ENCODE results near the gene PDX1.

PDX1 gene

DNA sequence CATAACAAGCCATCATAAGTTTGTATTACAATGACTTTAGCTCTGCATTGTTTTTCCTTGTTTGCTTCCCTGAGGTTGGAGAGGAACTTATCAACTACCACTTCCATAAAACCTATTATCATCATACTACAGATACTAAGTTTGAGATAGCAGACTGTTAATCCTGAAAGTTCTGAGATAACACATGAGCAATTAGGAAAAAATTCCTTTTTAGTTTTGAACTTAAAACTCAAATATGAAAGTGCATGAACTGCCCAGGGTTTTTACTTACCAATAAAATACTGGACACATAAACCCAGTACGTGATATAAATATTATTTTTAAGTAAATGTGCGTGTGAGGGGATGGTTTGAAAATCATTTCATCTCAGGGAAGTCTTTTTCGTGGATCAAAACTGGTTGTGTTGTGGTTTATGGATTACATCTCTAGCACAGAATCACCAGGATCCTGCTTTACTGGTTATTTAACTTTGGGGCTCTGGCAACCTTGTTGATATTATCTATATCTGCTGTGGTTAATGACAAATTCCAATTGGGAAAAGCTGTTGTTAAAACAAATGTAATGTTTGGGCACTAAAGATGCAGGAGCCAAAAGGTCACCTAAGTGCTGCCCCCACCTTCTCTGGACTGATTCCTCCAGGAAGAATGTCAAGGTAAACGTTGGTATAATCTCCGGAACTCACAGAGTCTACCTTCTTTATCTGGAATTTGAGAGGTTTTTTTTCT is 36.9 kb downstream of the PDX1 start:
- Histone ChIP-seq H4K20me1 (ENCODE audit: insufficient read depth, low read length) (no peaks in the 10 kb centered on the region), H3K4me1 (ENCODE audit: insufficient read depth, low read length) (peaks cover 12% of the 10 kb centered on the region), H3K4me2 (ENCODE audit: insufficient read depth, low read length) (no peak overlapping the region), H3K36me3 (ENCODE audit: insufficient read depth, low read length) (no peaks in the 10 kb centered on the region), H3K27ac (ENCODE audit: low read length) (no peak overlapping the region), H3K9ac (ENCODE audit: low read depth, low read length) (no peak overlapping the region), H3K27me3 (ENCODE audit: insufficient read depth, low read length, poor library complexity) (peaks cover 21% of the 10 kb centered on the region), H2AFZ (ENCODE audit: low read depth, low read length) (no peak overlapping the region), H3K9me3 (ENCODE audit: insufficient read depth, low read length, severe bottlenecking) (no peaks in the 10 kb centered on the region), H3K79me2 (ENCODE audit: insufficient read depth, low read length) (no peaks in the 10 kb centered on the region), H3K4me3 (ENCODE audit: low read depth in 1 of 2, low read length in 2 of 2) (no peak overlapping the region)
- ATAC-seq (ENCODE audit: insufficient read depth, low read depth) (no peak), DNase-seq (no peak)
- TF ChIP-seq EZH2 (IDR thresholded peaks at IDR 0.05; ENCODE audit: borderline replicate concordance, low read depth, low read length, severe bottlenecking) (no peak), CTCF (IDR thresholded peaks at IDR 0.05; ENCODE audit: borderline replicate concordance, extremely low read depth, low read length, poor library complexity, severe bottlenecking) (no peak)

DNA sequence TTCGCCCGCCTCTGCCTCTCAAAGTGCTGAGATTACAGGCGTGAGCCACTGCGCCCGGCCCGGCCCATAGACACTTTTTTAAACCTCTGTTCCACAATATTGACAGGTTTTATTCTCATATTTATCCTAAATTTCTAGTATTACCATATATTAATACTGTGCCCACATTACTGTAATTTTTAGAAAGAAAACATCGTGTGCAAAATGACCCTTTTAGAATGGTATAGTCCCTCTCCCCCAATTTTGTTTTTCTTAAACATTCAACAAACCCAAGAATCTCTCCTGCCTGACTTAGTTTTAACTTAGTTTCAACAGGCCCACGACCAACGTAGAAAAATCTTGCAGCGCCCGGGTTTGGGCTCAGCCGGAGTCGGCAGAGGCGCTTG is 40.2 kb downstream of the PDX1 start:
- Histone ChIP-seq H3K79me2 (ENCODE audit: insufficient read depth, low read length) (no peaks in the 10 kb centered on the region), H3K27me3 (ENCODE audit: insufficient read depth, low read length, poor library complexity) (peaks cover 13% of the 10 kb centered on the region), H3K4me1 (ENCODE audit: insufficient read depth, low read length) (no peaks in the 10 kb centered on the region), H2AFZ (ENCODE audit: low read depth, low read length) (no peak overlapping the region), H4K20me1 (ENCODE audit: insufficient read depth, low read length) (no peaks in the 10 kb centered on the region), H3K4me2 (ENCODE audit: insufficient read depth, low read length) (no peak overlapping the region), H3K36me3 (ENCODE audit: insufficient read depth, low read length) (no peaks in the 10 kb centered on the region), H3K27ac (ENCODE audit: low read length) (no peak overlapping the region), H3K9ac (ENCODE audit: low read depth, low read length) (no peak overlapping the region), H3K4me3 (ENCODE audit: low read depth in 1 of 2, low read length in 2 of 2) (no peak overlapping the region), H3K9me3 (ENCODE audit: insufficient read depth, low read length, severe bottlenecking) (no peaks in the 10 kb centered on the region)
- ATAC-seq (ENCODE audit: insufficient read depth, low read depth) (no peak), DNase-seq (no peak)
- TF ChIP-seq EZH2 (IDR thresholded peaks at IDR 0.05; ENCODE audit: borderline replicate concordance, low read depth, low read length, severe bottlenecking) (no peak), CTCF (IDR thresholded peaks at IDR 0.05; ENCODE audit: borderline replicate concordance, extremely low read depth, low read length, poor library complexity, severe bottlenecking) (no peak)

- H3K27me3 ChIP-seq (ENCODE audit: insufficient read depth, low read length, poor library complexity) = peaks cover 13% of the 10 kb centered on the region
- no peak overlapping the region for H3K9ac ChIP-seq (ENCODE audit: low read depth, low read length)
- no peaks in the 10 kb centered on the region for H4K20me1 ChIP-seq (ENCODE audit: insufficient read depth, low read length)
- no peak overlapping the region for H3K27ac ChIP-seq (ENCODE audit: low read length)
- no peak overlapping the region for H3K4me2 ChIP-seq (ENCODE audit: insufficient read depth, low read length)
- H3K79me2 ChIP-seq (ENCODE audit: insufficient read depth, low read length) = no peaks in the 10 kb centered on the region
- DNase-seq = peak; percentile 39
- TF ChIP-seq CTCF (IDR thresholded peaks at IDR 0.05; ENCODE audit: borderline replicate concordance, extremely low read depth, low read length, poor library complexity, severe bottlenecking) (peak; percentile 47), EZH2 (IDR thresholded peaks at IDR 0.05; ENCODE audit: borderline replicate concordance, low read depth, low read length, severe bottlenecking) (peak; percentile 56)
- peak overlapping the region; percentile 5; the same call in 1 of the 2 replicates for H2AFZ ChIP-seq (ENCODE audit: low read depth, low read length)
- no peak overlapping the region for H3K4me3 ChIP-seq (ENCODE audit: low read depth in 1 of 2, low read length in 2 of 2)
- ATAC-seq (ENCODE audit: insufficient read depth, low read depth) = peak; percentile 68
- H3K36me3 ChIP-seq (ENCODE audit: insufficient read depth, low read length) = no peaks in the 10 kb centered on the region
- no peaks in the 10 kb centered on the region for H3K4me1 ChIP-seq (ENCODE audit: insufficient read depth, low read length)
- no peaks in the 10 kb centered on the region for H3K9me3 ChIP-seq (ENCODE audit: insufficient read depth, low read length, severe bottlenecking)
These were observed 40.8 kb downstream of the PDX1 start for GRCh38 chr13:27960362-27961226.

Data from DND-41 (cell line).